Smooth muscle cell (in vitro differentiated cells): ENCODE data around the gene CXCL5. TPM values are rescaled to one million over a fixed set of nuclear protein-coding genes. Genes with fewer than 3 reads are reported as not detected.

Experiments used
- DNase-seq: peaks from one replicate; lab custom pipeline; 2025; ENCODE audit not compliant: unreplicated experiment; lab: John Stamatoyannopoulos, UW
- H2AFZ ChIP-seq: fragments of 200-600 bp; sonication (generic); 2 replicates; pipeline ENCODE4 v1.6.0; 2016; ENCODE audit warnings: antibody characterized with exemption, low read depth, mild to moderate bottlenecking
- H3F3A ChIP-seq: fragments of 200-600 bp; sonication (generic); 2 replicates; pipeline ENCODE4 v1.6.0; 2017; ENCODE audit warnings: antibody characterized with exemption, low read depth
- H3K27ac ChIP-seq: fragments of 200-600 bp; sonication (generic); 2 replicates; pipeline ENCODE4 v1.5.1; 2016; ENCODE audit warnings: low read depth, mild to moderate bottlenecking
- H3K27me3 ChIP-seq: fragments of 200-600 bp; sonication (generic); 2 replicates; pipeline ENCODE4 v1.6.1; 2016; ENCODE audit warnings: low read depth, mild to moderate bottlenecking
- H3K36me3 ChIP-seq: fragments of 200-600 bp; sonication (generic); 2 replicates; pipeline ENCODE4 v1.5.1; 2016; ENCODE audit warnings: low read depth
- H3K4me1 ChIP-seq: fragments of 200-600 bp; sonication (generic); 2 replicates; pipeline ENCODE4 v1.5.1; 2016; ENCODE audit warnings: low read depth
- H3K4me2 ChIP-seq: fragments of 200-600 bp; sonication (generic); 2 replicates; pipeline ENCODE4 v1.6.0; 2016; ENCODE audit warnings: mild to moderate bottlenecking
- H3K4me3 ChIP-seq: fragments of 200-600 bp; sonication (generic); 2 replicates; pipeline ENCODE4 v1.5.1; 2016; ENCODE audit warnings: mild to moderate bottlenecking
- H3K79me2 ChIP-seq: fragments of 200-600 bp; sonication (generic); 2 replicates; pipeline ENCODE4 v1.6.0; 2016; ENCODE audit warnings: low read depth, mild to moderate bottlenecking
- H3K9ac ChIP-seq: fragments of 200-600 bp; sonication (generic); 2 replicates; pipeline ENCODE4 v1.6.0; 2016; ENCODE audit warnings: low read depth
- H3K9me3 ChIP-seq: fragments of 200-600 bp; sonication (generic); replicated peaks from 2 replicates; pipeline ENCODE4 v1.5.1; 2016; ENCODE audit warnings: low read depth
- H4K20me1 ChIP-seq: fragments of 200-600 bp; sonication (generic); 2 replicates; pipeline ENCODE4 v1.6.0; 2016; ENCODE audit warnings: low read depth
- WGBS: methylation state at CpG from one replicate; pipeline ENCODE4 v1.1.7; 2016; ENCODE audit warnings: low lambda C conversion rate; 5-methylcytosine and 5-hydroxymethylcytosine counted together
- polyA plus RNA-seq: library from polyadenylated mRNA; unstranded; fragments of >200 nt; fragmentation: Nextera tagmentation; extraction: Ambion mirVana; gene quantifications from 2 replicates; pipeline ENCODE4 v1.2.1, GENCODE V29; 2016
- total RNA-seq: library from RNA; depleted of rRNA; stranded (reverse); fragments of >200 nt; gene quantifications from 2 replicates; pipeline ENCODE4 v1.2.3, GENCODE V29; 2014
- TF ChIP-seq, protein P1 (sequence below): fragments of 200-600 bp; sonication (generic); IDR thresholded peaks from 2 replicates; pipeline ENCODE4 v1.5.1; 2017; ENCODE audit warnings: borderline replicate concordance, mild to moderate bottlenecking, antibody characterized with exemption; ENCODE audit not compliant: insufficient read depth, poor library complexity, severe bottlenecking

The CXCL5 gene
- total RNA-seq (2.8 and 3.7 TPM in 2 replicates), polyA plus RNA-seq (2.5 and 4.2 TPM in 2 replicates)

DNA sequence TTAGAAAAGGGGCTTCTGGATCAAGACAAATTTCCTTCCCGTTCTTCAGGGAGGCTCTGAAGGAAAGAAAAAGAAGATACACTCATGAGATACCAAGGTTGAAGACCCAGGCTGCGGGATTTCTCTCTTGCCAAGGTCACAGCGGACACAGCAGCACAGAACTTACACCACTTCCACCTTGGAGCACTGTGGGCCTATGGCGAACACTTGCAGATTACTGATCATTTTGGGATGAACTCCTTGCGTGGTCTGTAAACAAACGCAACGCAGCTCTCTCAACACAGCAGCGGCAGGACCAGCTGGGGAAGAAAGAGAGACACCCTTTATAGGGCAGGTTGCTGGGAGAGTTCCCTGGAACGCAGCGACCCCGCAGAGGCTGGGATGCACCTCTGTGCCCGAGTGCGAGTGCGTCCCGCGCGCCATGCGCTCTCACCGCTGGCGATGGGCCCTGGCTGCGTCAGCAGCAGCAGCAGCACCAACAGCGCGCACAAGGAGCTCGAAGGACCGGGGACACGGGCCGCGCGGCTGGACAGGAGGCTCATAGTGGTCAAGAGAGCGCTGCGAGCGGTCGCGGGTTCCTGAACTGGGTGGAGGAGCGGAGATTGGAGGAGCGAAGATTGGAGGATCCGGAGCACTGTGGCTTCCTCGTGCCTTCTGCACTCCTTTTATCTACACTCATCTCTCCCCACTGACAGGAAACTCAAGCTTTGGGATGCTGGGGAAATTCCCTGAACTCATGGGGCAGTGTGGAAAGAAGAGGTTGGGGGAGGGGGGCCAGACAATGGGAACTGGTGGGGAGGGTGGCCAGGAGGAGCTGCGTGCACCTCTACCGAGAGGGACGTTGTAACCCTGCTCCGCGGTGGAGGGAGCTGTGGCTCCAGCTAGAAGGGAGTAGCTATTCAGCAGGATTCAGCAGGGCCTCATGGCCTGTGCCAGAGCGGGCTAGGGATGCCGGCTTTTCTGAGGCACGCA, at the start of gene CXCL5:
Gene CXCL5 (minus strand): TSS at position 638 of the 972 bp plus-strand sequence. CDS start 96 bp downstream, at position 542.
- H3K4me3 ChIP-seq: peak within 1 kb of the TSS; percentile 45
- peaks cover 26% of the 10 kb centered on the region for H3K27me3 ChIP-seq
- H3F3A ChIP-seq: no peaks in the 10 kb centered on the region
- no peaks in the 10 kb centered on the region for H3K9me3 ChIP-seq
- H3K27ac ChIP-seq: no peak within 1 kb of the TSS
- no peaks in the 10 kb centered on the region for H3K79me2 ChIP-seq
- no peak for DNase-seq
- H2AFZ ChIP-seq: peak within 1 kb of the TSS; percentile 85
- H3K36me3 ChIP-seq: no peaks in the 10 kb centered on the region
- WGBS: 7% methylated on average over 46 of the region's 46 CpGs
- H3K9ac ChIP-seq: no peak within 1 kb of the TSS
- TF ChIP-seq, protein P1, sequence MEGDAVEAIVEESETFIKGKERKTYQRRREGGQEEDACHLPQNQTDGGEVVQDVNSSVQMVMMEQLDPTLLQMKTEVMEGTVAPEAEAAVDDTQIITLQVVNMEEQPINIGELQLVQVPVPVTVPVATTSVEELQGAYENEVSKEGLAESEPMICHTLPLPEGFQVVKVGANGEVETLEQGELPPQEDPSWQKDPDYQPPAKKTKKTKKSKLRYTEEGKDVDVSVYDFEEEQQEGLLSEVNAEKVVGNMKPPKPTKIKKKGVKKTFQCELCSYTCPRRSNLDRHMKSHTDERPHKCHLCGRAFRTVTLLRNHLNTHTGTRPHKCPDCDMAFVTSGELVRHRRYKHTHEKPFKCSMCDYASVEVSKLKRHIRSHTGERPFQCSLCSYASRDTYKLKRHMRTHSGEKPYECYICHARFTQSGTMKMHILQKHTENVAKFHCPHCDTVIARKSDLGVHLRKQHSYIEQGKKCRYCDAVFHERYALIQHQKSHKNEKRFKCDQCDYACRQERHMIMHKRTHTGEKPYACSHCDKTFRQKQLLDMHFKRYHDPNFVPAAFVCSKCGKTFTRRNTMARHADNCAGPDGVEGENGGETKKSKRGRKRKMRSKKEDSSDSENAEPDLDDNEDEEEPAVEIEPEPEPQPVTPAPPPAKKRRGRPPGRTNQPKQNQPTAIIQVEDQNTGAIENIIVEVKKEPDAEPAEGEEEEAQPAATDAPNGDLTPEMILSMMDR: no peak
- H3K4me1 ChIP-seq: no peaks in the 10 kb centered on the region
- H3K4me2 ChIP-seq: peak within 1 kb of the TSS; percentile 87
- H4K20me1 ChIP-seq: no peaks in the 10 kb centered on the region

DNA sequence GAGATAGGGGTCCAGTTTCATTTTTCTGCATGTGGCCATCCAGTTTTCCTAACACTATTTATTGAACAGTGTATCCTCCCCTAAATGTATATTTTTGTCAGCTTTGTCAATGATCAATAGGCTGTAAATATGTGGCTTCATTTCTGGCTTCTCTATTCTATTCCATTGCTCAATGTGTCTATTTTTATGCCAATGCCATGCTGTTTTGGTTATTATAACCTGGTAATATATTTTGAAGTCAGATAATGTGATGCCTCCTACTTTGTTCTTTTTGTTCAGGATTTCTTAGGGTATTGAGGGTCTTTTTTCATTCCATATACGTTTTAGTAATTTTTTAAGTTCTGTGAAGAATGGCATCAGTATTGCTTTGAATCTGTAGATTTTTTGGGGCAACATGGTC, 48.7 kb upstream of the CXCL5 start:
- 62% methylated on average over 1 of the region's 1 CpG for WGBS
- no peaks in the 10 kb centered on the region for H3K9me3 ChIP-seq
- H3K27ac ChIP-seq: no peak overlapping the region
- H3K27me3 ChIP-seq: no peaks in the 10 kb centered on the region
- no peaks in the 10 kb centered on the region for H3K79me2 ChIP-seq
- TF ChIP-seq, protein P1: no peak
- H3K4me3 ChIP-seq: no peak overlapping the region
- H3K36me3 ChIP-seq: no peaks in the 10 kb centered on the region
- no peak overlapping the region for H3K9ac ChIP-seq
- H3F3A ChIP-seq: no peaks in the 10 kb centered on the region
- no peaks in the 10 kb centered on the region for H4K20me1 ChIP-seq
- no peaks in the 10 kb centered on the region for H3K4me1 ChIP-seq
- no peak for DNase-seq
- no peak overlapping the region for H3K4me2 ChIP-seq
- H2AFZ ChIP-seq: no peak overlapping the region

DNA sequence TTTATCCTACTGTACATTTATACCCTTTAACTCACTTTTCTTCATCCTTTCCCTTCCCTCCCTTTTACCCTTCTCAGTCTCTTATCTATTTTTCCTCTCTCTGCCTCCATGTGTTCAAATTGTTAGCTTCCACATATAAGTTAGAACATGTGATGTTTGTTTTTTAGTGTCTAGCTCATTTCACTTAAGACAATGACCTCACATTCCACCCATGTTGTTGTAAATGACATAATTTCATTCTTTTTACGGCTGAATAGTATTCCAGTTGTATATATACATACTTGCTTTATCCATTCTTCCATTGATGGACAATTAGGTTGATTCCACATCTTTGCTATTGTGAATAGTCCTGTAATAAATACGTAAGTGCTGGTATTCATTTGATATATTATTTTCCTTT, 47.3 kb upstream of the CXCL5 start:
- no peaks in the 10 kb centered on the region for H3K27me3 ChIP-seq
- no peaks in the 10 kb centered on the region for H3K79me2 ChIP-seq

More for the DNA sequence above, 47.3 kb upstream of the CXCL5 start:
- Histone ChIP-seq H2AFZ (no peak overlapping the region), H3K4me2 (no peak overlapping the region), H4K20me1 (no peaks in the 10 kb centered on the region), H3K27ac (no peak overlapping the region), H3K4me3 (no peak overlapping the region), H3K9me3 (no peaks in the 10 kb centered on the region), H3F3A (no peaks in the 10 kb centered on the region), H3K4me1 (no peaks in the 10 kb centered on the region), H3K9ac (no peak overlapping the region), H3K36me3 (no peaks in the 10 kb centered on the region)
- TF ChIP-seq, protein P1: no peak
- WGBS: 96% methylated on average over 2 of the region's 2 CpGs
- no peak for DNase-seq
